GM08714 (cell line): Measurements from ENCODE around the gene ZNF189.

Experiments used
- H3K4me3 ChIP-seq: fragments of 200-500 bp; sonication (Bioruptor generic); 2 replicates; pipeline ENCODE4 v1.5.1; 2014; ENCODE audit warnings: mild to moderate bottlenecking, low read length, inconsistent platforms
- ZNF274 ChIP-seq: IDR thresholded peaks from 2 replicates; pipeline ENCODE4 v1.6.1; 2012; ENCODE audit warnings: mild to moderate bottlenecking, low read depth, low read length

Gene ZNF189

DNA sequence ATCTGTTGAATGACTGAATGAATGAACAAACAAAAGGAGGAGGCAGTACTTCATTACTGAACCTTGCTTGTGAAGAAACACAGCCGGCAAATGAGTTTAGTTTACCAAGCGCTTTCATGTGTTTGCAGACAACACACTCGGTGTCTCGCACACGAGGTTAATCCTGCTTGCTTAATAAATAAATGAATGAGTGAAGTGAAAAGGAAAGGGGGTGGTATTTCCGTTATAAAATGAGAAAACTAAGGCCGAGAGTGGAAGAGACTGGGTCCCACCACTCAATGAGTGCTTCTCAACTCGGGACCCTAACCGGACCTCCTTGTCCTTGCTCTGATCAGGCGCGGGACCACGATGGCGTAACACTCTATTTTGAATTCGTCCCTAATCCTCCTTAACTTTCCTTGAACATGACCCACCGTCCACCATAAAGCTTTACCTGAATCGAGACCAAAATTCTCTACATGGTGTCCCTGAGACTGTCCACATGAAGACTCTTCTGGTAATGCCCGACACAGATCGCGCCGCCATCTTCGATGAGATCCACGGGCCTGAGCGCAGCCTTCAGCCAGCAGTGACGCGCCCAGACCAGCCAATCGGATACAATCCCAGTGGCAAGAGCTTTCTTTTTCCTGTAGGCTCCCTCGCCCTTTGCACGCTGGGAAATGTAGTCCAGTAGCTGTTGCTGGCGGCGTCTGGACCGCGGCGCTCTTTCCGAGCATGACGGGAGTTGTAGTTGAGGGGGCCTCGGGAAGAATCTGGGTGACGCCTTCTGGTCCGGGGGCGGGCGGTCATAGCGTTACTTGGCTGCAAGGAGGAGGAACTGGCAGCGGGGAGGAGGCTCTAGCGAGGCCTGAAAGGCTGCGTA, at the start of gene ZNF189, which contains the start of gene MRPL50:
Gene ZNF189 (plus strand): TSS at position 784 of the 862 bp plus-strand sequence. CDS start 306 bp downstream, outside the sequence.
Gene MRPL50 (minus strand): TSS at position 551 of the 862 bp plus-strand sequence. CDS start 26 bp downstream, at position 525.
- peak within 1 kb of the TSS; percentile 99 for H3K4me3 ChIP-seq
- TF ChIP-seq ZNF274: no peak

DNA sequence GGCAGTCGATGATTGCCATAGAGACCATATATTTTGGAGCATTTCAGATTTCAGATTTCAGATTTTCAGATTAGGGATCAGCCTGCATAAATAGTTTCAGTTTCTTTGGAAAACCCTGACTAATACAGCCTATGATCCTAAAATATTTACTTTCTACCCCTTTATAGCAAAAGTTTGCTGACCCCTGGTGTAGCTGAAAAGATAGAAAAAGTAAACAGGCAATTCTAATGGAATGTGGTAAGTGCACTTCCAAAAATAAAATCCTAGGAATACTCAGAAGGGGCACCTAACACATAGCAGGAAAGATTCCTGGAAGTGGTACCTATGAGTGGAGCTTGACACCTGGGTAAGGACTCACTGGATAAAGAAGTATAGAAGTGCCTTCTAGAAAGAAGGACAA, 48.4 kb upstream of the ZNF189 start:
- TF ChIP-seq ZNF274: no peak
- no peak overlapping the region for H3K4me3 ChIP-seq

DNA sequence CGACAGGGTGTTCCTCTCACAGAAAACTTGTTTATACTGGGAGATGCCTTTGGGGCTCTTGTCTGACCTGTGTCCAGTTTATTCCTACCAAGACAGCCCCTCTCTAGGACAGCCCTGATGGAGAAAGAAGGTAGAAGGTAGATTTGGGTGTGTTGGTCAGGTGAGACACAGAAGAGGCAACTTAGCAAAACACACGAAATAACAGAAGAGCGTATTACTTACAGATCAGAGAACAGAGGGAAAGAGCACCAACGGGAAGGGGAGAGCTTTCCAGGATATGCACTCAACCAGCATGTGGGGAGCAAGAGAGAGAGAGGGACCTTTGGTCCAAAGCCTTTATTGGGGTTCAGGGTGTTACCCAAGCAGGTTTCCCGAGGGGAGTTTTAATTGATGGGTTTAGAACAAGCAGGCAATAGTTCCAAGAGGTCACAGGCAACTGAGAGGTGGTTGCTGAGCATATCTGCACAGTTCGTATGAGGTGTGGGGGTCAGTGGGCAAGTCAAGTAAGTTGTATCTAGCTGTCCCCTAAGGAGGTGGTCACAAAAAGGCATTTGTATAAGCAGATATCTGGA, 45.7 kb upstream of the ZNF189 start:
- no peak overlapping the region for H3K4me3 ChIP-seq
- no peak for TF ChIP-seq ZNF274

DNA sequence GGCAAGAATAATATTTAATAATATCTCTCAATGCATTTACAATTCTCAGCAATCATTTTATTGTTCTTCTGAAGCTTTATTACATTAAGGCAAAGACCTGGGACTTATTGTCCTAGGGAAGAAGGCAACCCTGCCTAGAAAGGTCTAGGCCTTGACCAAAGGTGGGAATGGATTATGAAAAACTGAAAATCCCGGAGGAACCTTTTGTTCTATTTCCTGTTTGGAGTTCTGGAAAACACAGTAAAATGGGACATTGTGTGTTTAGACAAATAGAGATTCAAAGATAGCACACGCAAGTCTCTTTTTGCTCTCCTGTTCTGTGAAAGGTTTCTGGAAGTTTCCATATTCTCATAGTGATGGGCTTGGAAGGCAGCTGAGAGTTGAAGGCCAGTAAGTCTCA, 45.0 kb upstream of the ZNF189 start:
- H3K4me3 ChIP-seq: no peak overlapping the region
- TF ChIP-seq ZNF274: no peak

DNA sequence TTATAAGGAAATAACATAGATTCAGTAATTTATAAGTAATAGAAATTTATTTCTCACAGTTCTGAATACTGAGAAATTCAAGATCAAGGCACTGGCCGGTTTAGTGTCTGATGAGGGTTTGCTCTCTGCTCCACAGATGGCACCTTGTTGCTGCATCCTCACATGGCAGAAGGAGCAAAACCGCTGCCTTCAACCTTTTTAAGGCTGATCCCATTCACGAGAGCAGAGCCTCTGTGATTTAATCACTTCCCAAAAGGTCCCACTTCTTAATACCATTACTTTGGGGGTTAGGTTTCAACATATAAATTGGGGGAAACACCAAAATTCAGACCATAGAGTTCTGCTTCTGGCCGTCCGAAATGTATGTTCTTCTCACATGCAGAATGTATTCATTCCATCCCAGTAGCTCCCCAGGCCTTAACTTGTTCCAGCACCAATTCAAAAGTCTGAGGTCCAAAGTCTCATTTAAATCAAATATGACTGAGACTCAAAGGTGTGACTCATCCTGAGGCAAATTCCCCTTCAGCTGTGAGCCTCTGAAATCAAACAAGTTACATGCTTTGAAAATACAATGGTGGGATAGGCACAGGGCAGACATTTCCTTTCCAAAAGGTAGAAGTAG, 44.4 kb upstream of the ZNF189 start:
- no peak for TF ChIP-seq ZNF274
- no peak overlapping the region for H3K4me3 ChIP-seq

DNA sequence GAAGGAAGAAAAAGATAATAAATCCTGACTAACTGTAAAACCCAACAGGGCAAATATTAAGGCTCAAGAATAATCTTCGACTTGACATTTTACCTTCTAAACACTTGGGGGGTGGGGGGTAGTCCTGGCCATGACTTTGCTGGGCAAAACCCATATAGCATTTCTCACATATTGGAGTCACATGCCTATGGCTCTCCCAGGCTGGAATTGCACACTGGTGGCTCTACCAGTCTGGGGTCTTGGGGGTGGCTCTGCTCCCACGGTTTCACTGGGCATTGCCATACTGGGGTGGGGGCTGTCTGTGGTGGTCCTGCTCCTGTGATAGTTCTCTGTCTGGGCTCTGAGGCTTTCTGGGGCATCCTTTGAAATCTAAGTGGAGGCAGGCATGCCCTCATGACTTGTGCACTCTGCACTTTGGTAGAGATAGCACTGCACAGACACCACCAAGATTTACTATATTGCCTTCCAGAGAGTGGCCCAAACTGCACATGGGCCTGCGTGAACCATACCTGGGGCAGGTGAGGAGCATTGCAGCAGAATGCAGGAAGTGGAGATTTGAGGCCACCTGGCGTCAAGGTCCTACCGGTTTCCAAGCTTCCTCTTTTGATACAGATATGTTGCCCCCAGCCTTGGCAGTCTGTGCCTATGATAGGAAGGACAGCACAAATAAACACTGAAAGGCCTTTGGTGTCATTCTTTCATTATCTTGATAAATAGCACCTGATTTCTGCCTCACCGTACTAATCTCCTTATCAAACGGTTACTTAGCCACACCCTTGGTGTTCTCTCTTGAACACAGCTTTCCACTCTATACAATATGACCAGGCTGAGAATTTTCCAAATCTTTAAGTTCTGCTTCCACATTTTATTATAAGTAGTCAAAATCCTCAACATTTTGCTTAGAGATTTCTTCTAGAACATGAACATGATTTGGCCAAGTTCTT, 43.6 kb upstream of the ZNF189 start:
- no peak for TF ChIP-seq ZNF274
- no peak overlapping the region for H3K4me3 ChIP-seq

DNA sequence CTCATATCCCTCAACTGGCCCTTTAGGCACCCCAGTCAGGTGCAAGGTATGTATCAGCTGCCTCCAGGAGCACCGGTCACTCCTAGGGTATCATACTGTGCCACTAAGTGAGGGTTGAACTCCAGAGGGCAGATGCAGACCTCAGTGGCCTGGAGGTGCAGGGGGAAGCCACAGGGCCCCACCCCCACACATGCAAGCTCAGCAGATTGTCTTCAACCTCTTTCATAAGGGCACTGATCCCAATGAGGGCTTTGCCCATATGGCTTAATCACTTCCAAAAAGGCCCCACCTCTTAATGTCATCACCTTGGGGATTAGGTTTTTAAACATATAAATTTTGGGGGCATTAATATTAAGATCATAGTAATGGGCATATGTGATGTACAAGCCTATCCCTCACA, 42.0 kb upstream of the ZNF189 start:
- no peak for TF ChIP-seq ZNF274
- H3K4me3 ChIP-seq: no peak overlapping the region

DNA sequence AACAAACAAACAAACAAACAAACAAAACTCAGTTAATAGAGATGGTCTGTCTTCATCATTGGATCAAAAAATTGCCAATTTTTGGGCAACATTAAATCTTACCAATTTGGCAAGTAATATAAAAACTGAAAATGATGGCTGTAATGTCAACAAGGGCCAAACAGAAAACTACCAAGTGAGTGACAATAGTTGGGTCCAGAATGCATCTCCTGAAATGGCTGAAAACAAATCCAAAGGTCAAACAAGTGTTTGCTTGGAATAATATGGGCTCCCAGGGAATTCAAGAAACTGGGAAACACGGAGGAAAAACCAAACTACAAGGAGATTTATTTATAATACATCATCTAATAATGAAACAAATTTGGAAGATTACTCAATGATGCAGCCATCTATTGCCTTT, 39.0 kb upstream of the ZNF189 start:
- no peak overlapping the region for H3K4me3 ChIP-seq
- TF ChIP-seq ZNF274: no peak

DNA sequence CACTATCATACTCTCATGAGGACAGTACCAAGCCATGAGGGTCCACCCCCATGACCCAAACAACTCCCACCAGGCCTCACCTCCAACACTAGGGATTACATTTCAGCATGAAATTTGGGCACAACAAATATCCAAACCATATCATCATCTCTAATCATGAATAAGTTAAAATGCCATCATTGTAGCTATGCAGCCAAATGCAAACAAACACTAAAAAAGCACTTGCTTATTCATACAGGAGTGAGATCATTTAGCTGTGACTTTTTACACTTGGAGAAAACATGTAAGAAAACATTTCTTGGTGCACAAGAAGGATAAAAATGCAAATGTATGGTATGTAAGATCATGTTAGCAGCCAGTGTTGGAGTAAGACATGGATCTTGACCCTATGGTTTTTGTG, 38.0 kb upstream of the ZNF189 start:
- TF ChIP-seq ZNF274: no peak
- H3K4me3 ChIP-seq: no peak overlapping the region

DNA sequence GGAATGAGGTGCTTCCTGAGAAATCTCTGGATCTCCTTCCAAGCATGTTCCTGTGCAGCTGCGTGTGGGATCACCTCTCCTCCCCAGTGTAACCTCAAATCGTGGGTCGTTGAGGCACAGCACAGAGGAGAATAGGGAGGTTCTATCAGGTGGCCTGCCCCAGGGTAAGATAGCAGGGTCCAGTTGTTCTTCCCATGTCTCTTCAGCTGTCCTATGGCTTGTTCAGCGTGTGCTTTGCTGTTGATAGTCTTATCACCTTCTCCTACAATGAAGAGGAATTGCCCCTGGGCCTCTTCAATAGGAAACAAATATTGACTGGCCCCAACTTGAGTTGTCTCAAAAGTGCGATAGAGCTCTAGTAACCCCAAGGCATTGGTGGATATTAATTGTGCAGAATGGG, 36.2 kb upstream of the ZNF189 start:
- H3K4me3 ChIP-seq: no peak overlapping the region
- no peak for TF ChIP-seq ZNF274

DNA sequence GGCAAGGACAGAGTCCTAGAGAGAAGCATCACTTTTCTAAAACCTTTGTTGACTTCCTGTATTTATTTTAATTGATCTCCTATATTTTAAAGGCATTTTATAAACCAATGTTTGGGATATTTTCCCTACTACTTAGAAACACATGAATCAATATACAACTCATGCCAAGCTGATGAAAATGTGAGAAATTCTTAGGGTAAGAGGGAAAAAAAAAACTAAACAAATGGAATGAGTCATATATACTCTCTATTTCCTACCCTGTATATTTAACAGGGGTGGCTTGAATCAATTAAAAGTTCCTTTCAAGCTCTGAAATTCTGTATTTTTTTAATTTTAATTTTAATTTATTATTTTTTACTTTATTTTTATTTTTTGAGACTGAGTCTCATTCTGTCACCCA, 33.5 kb upstream of the ZNF189 start:
- no peak overlapping the region for H3K4me3 ChIP-seq
- no peak for TF ChIP-seq ZNF274

DNA sequence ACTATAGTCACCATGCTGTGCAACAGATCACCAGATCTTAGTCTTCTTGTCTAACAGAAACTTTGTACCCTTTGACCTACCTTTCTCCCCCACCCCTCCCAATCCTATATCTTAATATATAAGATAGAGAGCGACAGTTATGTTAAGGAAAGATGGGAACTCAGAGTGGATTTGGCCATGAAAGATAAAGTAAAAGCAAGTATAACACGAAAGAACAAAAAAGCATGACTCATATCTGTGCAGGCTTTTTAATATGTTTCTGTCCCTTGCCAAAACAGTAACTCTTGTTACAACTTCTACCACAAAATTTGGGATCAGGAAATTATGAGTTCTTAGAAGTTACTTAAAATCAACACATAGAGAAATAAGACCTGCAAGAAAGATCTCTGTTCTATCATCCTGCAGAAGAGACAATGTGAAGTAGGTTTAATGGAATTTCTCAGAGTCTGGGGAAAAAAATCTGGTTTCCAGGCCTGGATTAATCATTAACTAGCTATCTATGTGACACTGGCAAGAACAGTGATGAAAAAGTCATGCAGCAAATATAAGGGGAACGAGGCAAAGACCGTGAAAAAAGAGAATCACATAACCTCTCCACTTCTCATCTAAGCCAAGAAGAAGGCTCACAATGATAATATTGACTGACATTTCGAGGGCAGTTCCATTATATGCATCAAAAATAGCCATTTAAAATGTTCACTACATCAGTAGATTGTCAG, 32.5 kb upstream of the ZNF189 start:
- no peak for TF ChIP-seq ZNF274
- H3K4me3 ChIP-seq: no peak overlapping the region

DNA sequence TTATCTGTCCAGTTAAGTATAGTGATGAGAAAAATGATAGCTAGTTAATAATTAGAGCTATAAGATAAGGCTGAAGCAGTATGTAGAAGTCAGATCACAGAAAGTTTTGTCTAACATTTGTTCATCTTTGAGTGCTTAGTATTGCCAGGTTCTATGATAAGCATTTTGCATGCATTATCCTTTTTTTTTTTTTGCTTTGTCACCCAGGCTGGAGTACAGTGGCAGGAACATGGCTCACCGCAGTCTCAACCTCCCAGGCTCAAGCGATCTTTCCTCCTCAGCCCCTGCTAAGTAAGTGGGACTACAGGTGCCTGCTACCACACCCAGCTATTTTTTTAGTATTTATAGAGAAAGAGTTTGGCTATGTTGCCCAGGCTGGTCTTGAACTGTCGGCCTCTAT, 31.3 kb upstream of the ZNF189 start:
- no peak overlapping the region for H3K4me3 ChIP-seq
- TF ChIP-seq ZNF274: no peak

DNA sequence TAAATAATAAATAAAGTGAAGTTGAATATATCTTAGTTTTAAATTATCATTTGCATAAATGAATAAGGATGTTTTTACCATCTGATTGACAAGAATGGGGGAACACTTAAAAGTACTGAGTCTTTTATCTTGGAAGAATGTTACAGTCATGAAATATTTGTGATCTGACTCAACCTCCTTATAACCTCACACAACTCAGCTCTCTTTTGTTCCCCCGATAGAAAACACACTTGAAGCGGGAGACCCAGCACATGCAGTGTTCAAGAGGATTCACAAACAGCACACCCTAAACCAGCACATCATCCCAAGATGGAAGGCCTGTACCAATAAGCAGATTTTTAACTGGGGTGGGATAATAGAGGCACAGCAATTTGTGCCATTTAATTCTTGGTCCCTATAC, 29.4 kb upstream of the ZNF189 start:
- H3K4me3 ChIP-seq: no peak overlapping the region
- no peak for TF ChIP-seq ZNF274
